ENCODE measurements around the gene COL13A1.

GRCh38 chr10:69904533-69904932, 102.8 kb downstream of the COL13A1 start:
- no peak for TF ChIP-seq POLR2A (IDR thresholded peaks at IDR 0.05)
- TF ChIP-seq CTCF (IDR thresholded peaks at IDR 0.05) = no peak
- no peak for TF ChIP-seq POLR2AphosphoS5 (IDR thresholded peaks at IDR 0.05)

All from suprapubic skin (tissue), 4 donors.